Mucosa of descending colon (tissue), 3 donors: ENCODE data around the gene KRT33A. TPM values are rescaled to one million over a fixed set of nuclear protein-coding genes. Genes with fewer than 3 reads are reported as not detected.

Experiments
- ATAC-seq: fragments of 200-7000 bp; cut with Tn5 transposase; one replicate; pipeline ENCODE4 v1.9.1; 2020; ENCODE audit warnings: mild to moderate bottlenecking, moderate library complexity
- DNase-seq, 3 donors: peaks; one replicate each; pipeline ENCODE4 v3.0.0-alpha.2; 2020
- H3K36me3 ChIP-seq: fragments of 200-600 bp; one replicate; pipeline ENCODE4 v1.8.0; 2021; ENCODE audit warnings: low read depth, mild to moderate bottlenecking
- H3K4me1 ChIP-seq: fragments of 200-600 bp; one replicate; pipeline ENCODE4 v1.8.0; 2021; ENCODE audit warnings: low read depth, mild to moderate bottlenecking
- H3K4me3 ChIP-seq: fragments of 200-600 bp; one replicate; pipeline ENCODE4 v1.8.0; 2021; ENCODE audit warnings: mild to moderate bottlenecking
- H3K9me3 ChIP-seq: fragments of 200-600 bp; one replicate; pipeline ENCODE4 v1.8.0; 2021; ENCODE audit warnings: mild to moderate bottlenecking
- CTCF ChIP-seq: fragments of 200-600 bp; IDR thresholded peaks from one replicate; pipeline ENCODE4 v1.8.0; 2022; ENCODE audit warnings: antibody characterized with exemption, mild to moderate bottlenecking
- intact Hi-C, 2 donors: fragments of 100-400 bp; cut with DNase I in 1 of 2; cut with micrococcal nuclease in 1 of 2; formaldehyde crosslinking; loops; one replicate each; pipeline versions ENCODE4 v1.11.0 to v1.11.1; 2022; cut with DNase I, micrococcal nuclease
- total RNA-seq, 3 donors: library from RNA; stranded (reverse); fragmentation: NEBNext Ultra II Directional in 2 of 3; extraction: Animal tissue kit (Norgen Biotek cat#: 25700) in 2 of 3; gene quantifications; one replicate each; pipeline versions ENCODE4 v1.2.1 to v1.2.4, GENCODE V29; 2021 to 2023
- donor health status: DM: no; HTN: no; CAD: no; lungs with moderate emphysema.
- donor health status: DM: no; HTN: no; CAD: no.
- donor health status: DM: no; HTN: yes; CAD: no.

Gene KRT33A
- total RNA-seq, 3 donors from 2014 or later = not detected

DNA sequence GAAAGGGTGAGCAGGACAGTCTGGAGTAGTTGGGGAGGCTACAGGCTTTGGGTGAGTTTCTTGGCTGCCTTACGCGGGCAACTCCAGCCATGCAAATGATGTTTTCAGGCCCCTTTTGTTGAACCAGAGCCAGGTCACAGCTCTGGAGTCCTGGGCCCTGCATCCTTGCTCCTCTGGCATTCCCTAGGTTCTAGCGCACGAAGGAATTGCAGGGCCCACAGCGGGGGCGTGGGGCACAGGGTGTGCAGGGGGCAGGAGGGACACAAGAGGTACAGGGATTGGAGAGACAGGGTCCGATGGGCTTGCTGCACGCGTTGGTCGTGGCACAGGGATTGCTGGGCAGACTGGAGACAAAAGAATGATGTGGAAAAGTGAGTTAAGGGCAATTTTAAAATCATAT is 43.2 kb upstream of the KRT33A start:
- Histone ChIP-seq H3K4me3 (no peak overlapping the region), H3K9me3 (no peaks in the 10 kb centered on the region), H3K4me1 (no peaks in the 10 kb centered on the region), H3K36me3 (no peaks in the 10 kb centered on the region)
- TF ChIP-seq CTCF = no peak
- DNase-seq = no peak
- ATAC-seq = no peak
- intact Hi-C loops = no loop called here

GRCh38 chr17:41393294-41393693 is 42.7 kb upstream of the KRT33A start:
- intact Hi-C loops = no loop called here
- H3K36me3 ChIP-seq = no peaks in the 10 kb centered on the region
- no peak overlapping the region for H3K4me3 ChIP-seq
- H3K4me1 ChIP-seq = no peaks in the 10 kb centered on the region
- no peak for TF ChIP-seq CTCF
- no peaks in the 10 kb centered on the region for H3K9me3 ChIP-seq
- ATAC-seq (no peak), DNase-seq (no peak)

GRCh38 chr17:41392278-41392677 is 41.6 kb upstream of the KRT33A start:
- no peak for DNase-seq
- no peaks in the 10 kb centered on the region for H3K4me1 ChIP-seq
- H3K9me3 ChIP-seq = peaks cover under 1% of the 10 kb centered on the region
- ATAC-seq = no peak
- H3K4me3 ChIP-seq = no peak overlapping the region
- TF ChIP-seq CTCF = no peak
- H3K36me3 ChIP-seq = no peaks in the 10 kb centered on the region
- intact Hi-C loops = no loop called here

DNA sequence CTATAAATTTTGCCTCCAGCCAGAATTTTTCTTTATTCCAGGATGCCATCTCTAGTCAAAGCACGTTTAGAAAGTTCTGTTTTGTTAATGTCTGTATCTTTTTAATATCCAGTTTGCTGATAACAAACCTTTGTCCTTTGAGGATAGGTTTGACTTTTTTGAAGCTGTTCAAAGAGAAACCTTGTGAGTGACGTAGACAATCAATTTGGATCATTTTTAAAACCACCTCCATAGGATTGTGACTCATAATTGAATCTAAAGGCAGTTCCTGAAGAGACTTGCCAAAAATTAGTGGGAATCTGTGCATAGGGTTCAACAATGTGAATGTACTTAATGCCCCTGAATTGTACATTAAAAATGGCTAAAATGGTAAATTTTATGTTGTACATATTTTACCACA is 40.9 kb upstream of the KRT33A start:
- ATAC-seq = no peak
- no peak overlapping the region for H3K4me3 ChIP-seq
- DNase-seq = no peak
- H3K9me3 ChIP-seq = peaks cover 7% of the 10 kb centered on the region
- intact Hi-C loops = no loop called here
- H3K36me3 ChIP-seq = no peaks in the 10 kb centered on the region
- TF ChIP-seq CTCF = no peak
- H3K4me1 ChIP-seq = no peaks in the 10 kb centered on the region

DNA sequence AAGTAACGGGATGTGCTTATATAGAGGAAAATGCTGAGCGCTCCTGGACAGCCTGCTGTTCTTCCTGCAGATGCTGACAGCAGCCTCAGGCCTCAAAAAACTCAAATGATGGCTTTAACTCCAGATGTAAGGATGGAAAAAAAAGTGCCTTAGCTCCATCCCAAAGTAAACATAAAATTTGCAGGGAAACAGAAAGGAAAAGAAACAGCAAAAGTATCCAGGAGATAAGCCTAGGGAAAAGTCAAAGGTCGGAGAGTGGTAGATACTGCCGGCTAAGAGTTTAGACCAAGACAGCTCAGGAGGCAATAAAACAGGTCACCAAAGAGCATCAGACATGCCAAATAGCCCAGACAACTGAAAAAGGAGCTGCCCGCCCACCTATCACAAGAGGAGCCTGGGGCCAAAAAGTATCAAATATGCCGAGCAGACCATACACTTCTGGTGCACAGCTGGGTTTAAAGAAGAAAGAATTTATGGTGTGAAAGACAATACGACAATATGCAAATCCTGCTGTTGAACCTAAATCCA is 39.8 kb upstream of the KRT33A start:
- ATAC-seq = no peak
- no peaks in the 10 kb centered on the region for H3K4me1 ChIP-seq
- peaks cover 10% of the 10 kb centered on the region for H3K9me3 ChIP-seq
- no peak overlapping the region for H3K4me3 ChIP-seq
- no peak for DNase-seq
- TF ChIP-seq CTCF = no peak
- intact Hi-C loops = no loop called here
- no peaks in the 10 kb centered on the region for H3K36me3 ChIP-seq

DNA sequence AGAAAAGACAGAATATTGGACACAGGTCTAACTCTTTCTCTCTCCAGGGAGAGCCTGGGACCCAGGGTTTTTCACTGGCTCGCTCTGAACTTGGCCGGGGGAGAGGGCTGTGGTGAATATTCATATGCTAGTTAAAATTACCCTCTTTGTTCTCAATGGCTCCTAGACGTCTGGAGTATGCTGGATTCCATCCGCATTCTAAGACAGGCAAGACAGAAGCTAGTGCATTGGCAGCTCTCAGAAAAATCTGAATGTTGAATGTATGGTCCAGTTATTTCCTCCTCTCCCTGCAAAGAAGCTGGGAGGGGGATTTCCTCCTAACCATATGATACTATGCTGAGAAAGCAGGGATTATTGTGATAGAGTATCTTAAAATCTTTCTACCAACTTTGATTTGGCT is 37.0 kb upstream of the KRT33A start:
- H3K9me3 ChIP-seq = peaks cover 10% of the 10 kb centered on the region
- no peaks in the 10 kb centered on the region for H3K4me1 ChIP-seq
- intact Hi-C loops = no loop called here

More for the DNA sequence above, 37.0 kb upstream of the KRT33A start:
- no peaks in the 10 kb centered on the region for H3K36me3 ChIP-seq
- DNase-seq (no peak), ATAC-seq (no peak)
- no peak overlapping the region for H3K4me3 ChIP-seq
- no peak for TF ChIP-seq CTCF
